ENCODE data around the gene HINFP. TPM values are rescaled to one million over a fixed set of nuclear protein-coding genes. Genes with fewer than 3 reads are reported as not detected.

The HINFP gene
- total and polyA plus RNA-seq, 9 of the 15 experiments (the other 6 are each of a cell fraction or from before 2014, with no cell fraction given), result 13.8 to 34.1 (median 22.5) TPM

- peak; percentile 65; the same call in 1 of the 2 replicates for TF ChIP-seq AFF4 (CRISPR knock-in tag; IDR thresholded peaks at IDR 0.05)
- no peak for TF ChIP-seq XRCC3 (IDR thresholded peaks at IDR 0.05)
- peak; percentile 95 for TF ChIP-seq DMBX1 (CRISPR knock-in tag; IDR thresholded peaks at IDR 0.05; ENCODE audit: borderline replicate concordance)
- TF ChIP-seq SRSF1 (IDR thresholded peaks at IDR 0.05; ENCODE audit: low read depth, low read length), result no peak
- no peak; the same call in 1 of the 2 replicates for TF ChIP-seq MYBL2 (IDR thresholded peaks at IDR 0.05; ENCODE audit: low read depth)
- TF ChIP-seq MYBL2 (CRISPR knock-in tag; IDR thresholded peaks at IDR 0.05; ENCODE audit: borderline replicate concordance), result no peak
- no peak for TF ChIP-seq RBM14 (IDR thresholded peaks at IDR 0.05; ENCODE audit: borderline replicate concordance, insufficient read depth, low read depth, low read length)
- no peak for TF ChIP-seq E4F1 (CRISPR knock-in tag; IDR thresholded peaks at IDR 0.05; ENCODE audit: borderline replicate concordance)
- no peak for TF ChIP-seq HNRNPK (IDR thresholded peaks at IDR 0.05; ENCODE audit: low read depth, low read length, poor library complexity, severe bottlenecking)
- no peak for TF ChIP-seq HBP1 (CRISPR knock-in tag; IDR thresholded peaks at IDR 0.05)
- TF ChIP-seq ZNF224 (CRISPR knock-in tag; IDR thresholded peaks at IDR 0.05), result no peak
- no peak for TF ChIP-seq TCF7L2 (IDR thresholded peaks at IDR 0.05; ENCODE audit: low read depth, low read length)
- TF ChIP-seq ZNF699 (CRISPR knock-in tag; IDR thresholded peaks at IDR 0.05; ENCODE audit: insufficient replicate concordance), result no peak
- TF ChIP-seq ESRRB (CRISPR knock-in tag; IDR thresholded peaks at IDR 0.05; ENCODE audit: borderline replicate concordance), result no peak
- peak; percentile 99 for TF ChIP-seq NCOR1 (IDR thresholded peaks at IDR 0.05)
- peak; percentile 94; the same call in 1 of the 2 replicates for TF ChIP-seq CBFB (CRISPR knock-in tag; IDR thresholded peaks at IDR 0.05)
- TF ChIP-seq HMGXB4 (CRISPR knock-in tag; IDR thresholded peaks at IDR 0.05), result no peak
- TF ChIP-seq KHSRP (IDR thresholded peaks at IDR 0.05), result peak; percentile 71; the same call in 1 of the 2 replicates
- TF ChIP-seq BHLHE40 (IDR thresholded peaks at IDR 0.05; ENCODE audit: low read length), result peak; percentile 72
Measured at GRCh38 chr11:119087747-119088241, 33.6 kb upstream of the HINFP start (continued).
